ENCODE data around the gene TICRR. TPM values are rescaled to one million over a fixed set of nuclear protein-coding genes. Genes with fewer than 3 reads are reported as not detected.

The TICRR gene
- total RNA-seq, 8 experiments from 2014 or later = 0.51 to 12.6 (median 1.5) TPM

GRCh38 chr15:89640245-89640644 is 65.0 kb downstream of the TICRR start:
- 80 to 100% (median 90%) methylated on average over 1 to 2 of the region's 5 CpGs; no CpG with 5 or more reads in 5 of the 10 experiments for WGBS, 10 experiments
- no peak for ATAC-seq (replicated peaks in 6 of 8)
- no peak overlapping the region for H3K4me3 ChIP-seq
- H3K4me1 ChIP-seq (replicated peaks in 1 of 2) = no peaks in the 10 kb centered on the region
- H3K27ac ChIP-seq = no peak overlapping the region
- in situ Hi-C loops (cut with MboI; ENCODE audit: low pct_unique_long_range_greater_than_20kb in 2 of 9, low sequenced_read_pairs in 9 of 9, unreplicated experiment in 9 of 9) = no loop called here

GRCh38 chr15:89641053-89641452 is 65.8 kb downstream of the TICRR start:
- in situ Hi-C loops (cut with MboI; ENCODE audit: low pct_unique_long_range_greater_than_20kb in 2 of 9, low sequenced_read_pairs in 9 of 9, unreplicated experiment in 9 of 9) = no loop called here
- Histone ChIP-seq H3K27ac (no peak overlapping the region), H3K4me1 (replicated peaks in 1 of 2) (no peaks in the 10 kb centered on the region), H3K4me3 (no peak overlapping the region)
- WGBS, 10 experiments = 40 to 100% (median 100%) methylated on average over 1 to 5 of the region's 5 CpGs; no CpG with 5 or more reads in 2 of the 10 experiments
- ATAC-seq (replicated peaks in 6 of 8) = no peak

GRCh38 chr15:89642106-89642505 is 66.8 kb downstream of the TICRR start:
- in situ Hi-C loops (cut with MboI; ENCODE audit: low pct_unique_long_range_greater_than_20kb in 2 of 9, low sequenced_read_pairs in 9 of 9, unreplicated experiment in 9 of 9) = no loop called here
- no peak overlapping the region for H3K4me3 ChIP-seq
- H3K4me1 ChIP-seq (replicated peaks in 1 of 2) = no peaks in the 10 kb centered on the region
- no peak for ATAC-seq (replicated peaks in 6 of 8)
- 89 to 100% (median 97%) methylated on average over 2 to 11 of the region's 16 CpGs; no CpG with 5 or more reads in 7 of the 10 experiments for WGBS, 10 experiments
- H3K27ac ChIP-seq = no peak overlapping the region

GRCh38 chr15:89645680-89646079 is 70.4 kb downstream of the TICRR start:
- no peak for ATAC-seq (replicated peaks in 6 of 8)
- Histone ChIP-seq H3K27ac (no peak overlapping the region), H3K4me3 (no peak overlapping the region), H3K4me1 (replicated peaks in 1 of 2) (no peaks in the 10 kb centered on the region)
- 100% methylated on average over 1 to 2 of the region's 8 CpGs; no CpG with 5 or more reads in 8 of the 10 experiments for WGBS, 10 experiments
- in situ Hi-C loops (cut with MboI; ENCODE audit: low pct_unique_long_range_greater_than_20kb in 2 of 9, low sequenced_read_pairs in 9 of 9, unreplicated experiment in 9 of 9) = no loop called here

- Histone ChIP-seq H3K4me1 (replicated peaks in 1 of 2) (no peaks in the 10 kb centered on the region), H3K27ac (no peak overlapping the region), H3K4me3 (no peak overlapping the region)
- 67 to 100% (median 84%) methylated on average over 1 to 5 of the region's 22 CpGs; no CpG with 5 or more reads in 2 of the 10 experiments for WGBS, 10 experiments
- in situ Hi-C loops (cut with MboI; ENCODE audit: low pct_unique_long_range_greater_than_20kb in 2 of 9, low sequenced_read_pairs in 9 of 9, unreplicated experiment in 9 of 9) = no loop called here
- peak in 6 of 8 experiments; percentile 2 to 30 (median 18) for ATAC-seq (replicated peaks in 6 of 8)
Measured at GRCh38 chr15:89646416-89647141, 71.3 kb downstream of the TICRR start.

- in situ Hi-C loops (cut with MboI; ENCODE audit: low pct_unique_long_range_greater_than_20kb in 2 of 9, low sequenced_read_pairs in 9 of 9, unreplicated experiment in 9 of 9) = no loop called here
- 0 to 80% (median 73%) methylated on average over 1 to 11 of the region's 25 CpGs; no CpG with 5 or more reads in 4 of the 10 experiments for WGBS, 10 experiments
- ATAC-seq (replicated peaks in 6 of 8) = peak; percentile 71 to 97 (median 88)
- Histone ChIP-seq H3K4me3 (no peak overlapping the region), H3K4me1 (replicated peaks in 1 of 2) (no peaks in the 10 kb centered on the region), H3K27ac (no peak overlapping the region)
Measured at GRCh38 chr15:89647191-89647851, 72.1 kb downstream of the TICRR start.

GRCh38 chr15:89648106-89649012 is 73.1 kb downstream of the TICRR start:
- H3K27ac ChIP-seq = no peak overlapping the region
- in situ Hi-C loops (cut with MboI; ENCODE audit: low pct_unique_long_range_greater_than_20kb in 2 of 9, low sequenced_read_pairs in 9 of 9, unreplicated experiment in 9 of 9) = no loop called here
- no peak overlapping the region for H3K4me3 ChIP-seq
- H3K4me1 ChIP-seq (replicated peaks in 1 of 2) = no peaks in the 10 kb centered on the region
- peak in 2 of 8 experiments; percentile 5 to 14 for ATAC-seq (replicated peaks in 6 of 8)
- WGBS, 10 experiments = 87 to 99% (median 95%) methylated on average over 3 to 25 of the region's 102 CpGs; no CpG with 5 or more reads in 3 of the 10 experiments

GRCh38 chr15:89649013-89649625 is 73.8 kb downstream of the TICRR start:
- H3K27ac ChIP-seq = no peak overlapping the region
- peaks cover 2 to 4% of the 10 kb centered on the region in 2 donors for H3K4me1 ChIP-seq (replicated peaks in 1 of 2)
- WGBS, 10 experiments = 60 to 80% methylated on average over 1 of the region's 37 CpGs; no CpG with 5 or more reads in 8 of the 10 experiments
- no peak overlapping the region for H3K4me3 ChIP-seq
- peak in 2 of 8 experiments; percentile 8 to 9 for ATAC-seq (replicated peaks in 6 of 8)
- in situ Hi-C loops (cut with MboI; ENCODE audit: low pct_unique_long_range_greater_than_20kb in 2 of 9, low sequenced_read_pairs in 9 of 9, unreplicated experiment in 9 of 9) = no loop called here

- in situ Hi-C loops (cut with MboI; ENCODE audit: low pct_unique_long_range_greater_than_20kb in 2 of 9, low sequenced_read_pairs in 9 of 9, unreplicated experiment in 9 of 9) = no loop called here
- peaks cover 6 to 7% of the 10 kb centered on the region in 2 donors for H3K4me1 ChIP-seq (replicated peaks in 1 of 2)
- no peak for ATAC-seq (replicated peaks in 6 of 8)
- no peak overlapping the region for H3K4me3 ChIP-seq
- WGBS, 10 experiments = 83 to 100% (median 96%) methylated on average over 1 to 7 of the region's 15 CpGs; no CpG with 5 or more reads in 2 of the 10 experiments
- no peak overlapping the region for H3K27ac ChIP-seq
Measured at GRCh38 chr15:89649716-89650115, 74.4 kb downstream of the TICRR start.

GRCh38 chr15:89652131-89652530 is 76.9 kb downstream of the TICRR start:
- peaks cover 6 to 7% of the 10 kb centered on the region in 2 donors for H3K4me1 ChIP-seq (replicated peaks in 1 of 2)
- no peak overlapping the region for H3K4me3 ChIP-seq
- H3K27ac ChIP-seq = no peak overlapping the region
- in situ Hi-C loops (cut with MboI; ENCODE audit: low pct_unique_long_range_greater_than_20kb in 2 of 9, low sequenced_read_pairs in 9 of 9, unreplicated experiment in 9 of 9) = no loop called here
- WGBS, 10 experiments = 57 to 100% (median 80%) methylated on average over 1 to 3 of the region's 7 CpGs; no CpG with 5 or more reads in 3 of the 10 experiments
- ATAC-seq (replicated peaks in 6 of 8) = no peak

GRCh38 chr15:89652666-89653065 is 77.4 kb downstream of the TICRR start:
- Histone ChIP-seq H3K27ac (no peak overlapping the region), H3K4me3 (no peak overlapping the region), H3K4me1 (replicated peaks in 1 of 2) (peaks cover 6 to 7% of the 10 kb centered on the region in 2 donors)
- in situ Hi-C loops (cut with MboI; ENCODE audit: low pct_unique_long_range_greater_than_20kb in 2 of 9, low sequenced_read_pairs in 9 of 9, unreplicated experiment in 9 of 9) = no loop called here
- 84 to 100% (median 88%) methylated on average over 2 to 5 of the region's 16 CpGs; no CpG with 5 or more reads in 7 of the 10 experiments for WGBS, 10 experiments
- no peak for ATAC-seq (replicated peaks in 6 of 8)

GRCh38 chr15:89653578-89653977 is 78.3 kb downstream of the TICRR start:
- in situ Hi-C loops (cut with MboI; ENCODE audit: low pct_unique_long_range_greater_than_20kb in 2 of 9, low sequenced_read_pairs in 9 of 9, unreplicated experiment in 9 of 9) = no loop called here
- ATAC-seq (replicated peaks in 6 of 8) = no peak
- WGBS, 10 experiments = 92 to 100% (median 100%) methylated on average over 1 to 2 of the region's 2 CpGs; no CpG with 5 or more reads in 5 of the 10 experiments
- Histone ChIP-seq H3K27ac (no peak overlapping the region), H3K4me3 (no peak overlapping the region), H3K4me1 (replicated peaks in 1 of 2) (peaks cover 6 to 7% of the 10 kb centered on the region in 2 donors)
